ENCODE results near the gene C21orf58.
"Not testable (repeated sequence)": the region's sequence is repeated elsewhere in the genome, so short reads cannot be mapped to it uniquely, and the experiment has no call there.

The C21orf58 gene

GRCh38 chr21:46323710-46324389 lies at the start of gene C21orf58, which contains the start of gene PCNT:
TSS of gene C21orf58 (minus strand) at chr21:46323870. CDS start at chr21:46322738, 1,132 bp downstream.
TSS of gene PCNT (plus strand) at chr21:46324156. CDS start at chr21:46324229, 73 bp downstream.
- peak; percentile 93 for DNase-seq (ENCODE audit: low read depth, low spot score)

DNA sequence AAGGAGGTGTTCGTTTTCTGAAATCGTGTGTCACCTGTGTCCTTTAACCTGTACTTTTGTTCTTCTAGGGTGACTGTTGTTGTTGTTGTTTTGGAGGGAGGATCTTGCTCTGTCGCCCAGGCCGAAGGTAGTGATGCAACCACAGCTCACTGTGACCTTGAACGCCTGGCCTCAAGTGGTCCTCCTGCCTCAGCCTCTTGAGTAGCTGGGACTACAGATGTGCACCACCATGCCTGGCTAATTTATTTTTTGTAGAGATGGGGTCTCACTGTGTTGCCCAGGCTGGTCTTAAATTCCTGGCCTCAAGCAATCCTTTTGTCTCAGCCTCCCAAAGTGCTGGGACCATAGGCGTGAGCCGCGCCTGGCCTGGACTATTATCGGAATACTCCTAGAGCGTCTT lies 49.3 kb upstream of the C21orf58 start:
- not testable (repeated sequence) for DNase-seq (ENCODE audit: low read depth, low spot score)

GRCh38 chr21:46372014-46372485 lies 48.4 kb upstream of the C21orf58 start:
- DNase-seq (ENCODE audit: low read depth, low spot score): no peak

GRCh38 chr21:46371204-46372013 lies 47.7 kb upstream of the C21orf58 start:
- no peak for DNase-seq (ENCODE audit: low read depth, low spot score)

GRCh38 chr21:46369520-46370235 lies 46.0 kb upstream of the C21orf58 start:
- no peak for DNase-seq (ENCODE audit: low read depth, low spot score)

DNA sequence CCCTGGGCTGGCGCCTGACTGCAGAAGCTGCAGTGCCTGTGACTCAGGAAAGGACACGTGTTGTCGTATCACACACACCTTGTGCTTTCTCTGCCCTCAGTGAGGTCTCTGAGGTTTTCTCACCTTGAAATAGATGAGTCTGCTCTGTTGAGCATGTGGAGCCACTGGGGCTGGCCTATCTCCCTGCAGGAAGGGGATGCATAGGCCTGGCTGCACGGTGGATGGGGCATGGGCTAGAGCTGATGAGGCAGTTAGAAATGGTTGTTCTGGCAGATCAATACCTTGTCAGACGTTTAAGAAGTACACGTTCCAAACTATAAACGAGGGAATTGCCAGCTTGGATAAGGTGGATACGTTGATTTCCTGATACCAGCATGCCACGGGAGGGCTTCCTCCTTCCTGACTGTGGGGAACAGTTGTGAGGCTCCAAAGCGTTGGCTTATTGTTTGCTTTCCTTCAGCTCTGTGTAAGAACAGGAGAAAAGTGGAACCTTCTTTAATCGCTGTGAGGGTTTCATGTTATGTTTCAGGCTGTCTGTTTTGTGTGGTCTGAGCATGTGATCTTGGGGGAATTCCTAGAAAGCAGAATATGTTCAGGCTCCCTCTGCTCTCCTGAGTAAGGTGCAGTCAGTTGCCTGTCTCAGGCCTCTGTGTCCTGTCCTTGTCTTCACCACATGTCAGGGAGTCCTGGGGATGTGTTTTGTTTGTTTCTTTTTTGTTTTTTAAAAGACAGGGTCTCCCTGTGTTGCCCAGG lies 45.0 kb upstream of the C21orf58 start:
- no peak for DNase-seq (ENCODE audit: low read depth, low spot score)

- DNase-seq (ENCODE audit: low read depth, low spot score): no peak
Observed at GRCh38 chr21:46366966-46367365, 43.3 kb upstream of the C21orf58 start.

- DNase-seq (ENCODE audit: low read depth, low spot score): no peak
Observed at GRCh38 chr21:46366561-46366960, 42.9 kb upstream of the C21orf58 start.

- no peak for DNase-seq (ENCODE audit: low read depth, low spot score)
Observed at GRCh38 chr21:46366091-46366490, 42.4 kb upstream of the C21orf58 start.

DNA sequence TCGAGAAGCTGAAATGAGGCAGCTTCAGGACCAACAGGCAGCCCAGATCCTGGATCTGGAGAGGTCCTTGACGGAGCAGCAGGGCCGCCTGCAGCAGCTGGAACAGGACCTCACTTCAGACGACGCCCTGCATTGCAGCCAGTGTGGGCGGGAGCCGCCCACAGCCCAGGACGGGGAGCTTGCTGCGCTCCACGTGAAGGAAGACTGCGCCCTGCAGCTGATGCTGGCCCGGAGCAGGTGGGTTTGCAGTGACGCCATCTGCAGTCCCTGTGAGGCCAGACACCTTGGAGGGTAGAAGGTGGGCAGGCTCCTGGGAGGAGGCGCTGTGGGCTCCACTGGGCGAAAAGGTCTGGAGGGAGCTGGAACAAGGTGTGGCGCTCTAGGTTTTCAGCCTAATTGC lies 40.0 kb upstream of the C21orf58 start:
- DNase-seq (ENCODE audit: low read depth, low spot score): no peak

- no peak for DNase-seq (ENCODE audit: low read depth, low spot score)
Observed at GRCh38 chr21:46362946-46363345, 39.3 kb upstream of the C21orf58 start.

- DNase-seq (ENCODE audit: low read depth, low spot score): no peak
Observed at GRCh38 chr21:46361935-46362334, 38.3 kb upstream of the C21orf58 start.

DNA sequence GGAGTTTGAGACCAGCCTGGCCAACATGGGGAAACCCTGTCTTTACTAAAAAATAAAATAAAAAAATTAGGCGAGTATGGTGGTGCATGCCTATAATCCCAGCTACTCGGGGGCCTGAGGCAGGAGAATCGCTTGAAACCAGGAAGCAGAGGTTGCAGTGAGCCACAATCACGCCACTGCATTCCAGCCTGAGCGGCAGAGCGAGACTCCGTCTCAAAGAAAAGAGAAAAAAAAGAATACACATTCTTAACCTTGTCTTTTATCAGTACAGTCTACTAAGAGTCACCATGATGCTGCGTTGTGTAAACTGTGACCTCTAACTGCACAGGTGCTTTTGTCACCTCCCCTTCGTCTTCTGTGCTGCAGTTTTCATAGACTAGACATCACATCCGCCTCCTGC lies 37.5 kb upstream of the C21orf58 start:
- no peak for DNase-seq (ENCODE audit: low read depth, low spot score)

- no peak for DNase-seq (ENCODE audit: low read depth, low spot score)
Observed at GRCh38 chr21:46357684-46358425, 34.2 kb upstream of the C21orf58 start.

GRCh38 chr21:46357335-46357604 lies 33.6 kb upstream of the C21orf58 start:
- no peak for DNase-seq (ENCODE audit: low read depth, low spot score)

DNA sequence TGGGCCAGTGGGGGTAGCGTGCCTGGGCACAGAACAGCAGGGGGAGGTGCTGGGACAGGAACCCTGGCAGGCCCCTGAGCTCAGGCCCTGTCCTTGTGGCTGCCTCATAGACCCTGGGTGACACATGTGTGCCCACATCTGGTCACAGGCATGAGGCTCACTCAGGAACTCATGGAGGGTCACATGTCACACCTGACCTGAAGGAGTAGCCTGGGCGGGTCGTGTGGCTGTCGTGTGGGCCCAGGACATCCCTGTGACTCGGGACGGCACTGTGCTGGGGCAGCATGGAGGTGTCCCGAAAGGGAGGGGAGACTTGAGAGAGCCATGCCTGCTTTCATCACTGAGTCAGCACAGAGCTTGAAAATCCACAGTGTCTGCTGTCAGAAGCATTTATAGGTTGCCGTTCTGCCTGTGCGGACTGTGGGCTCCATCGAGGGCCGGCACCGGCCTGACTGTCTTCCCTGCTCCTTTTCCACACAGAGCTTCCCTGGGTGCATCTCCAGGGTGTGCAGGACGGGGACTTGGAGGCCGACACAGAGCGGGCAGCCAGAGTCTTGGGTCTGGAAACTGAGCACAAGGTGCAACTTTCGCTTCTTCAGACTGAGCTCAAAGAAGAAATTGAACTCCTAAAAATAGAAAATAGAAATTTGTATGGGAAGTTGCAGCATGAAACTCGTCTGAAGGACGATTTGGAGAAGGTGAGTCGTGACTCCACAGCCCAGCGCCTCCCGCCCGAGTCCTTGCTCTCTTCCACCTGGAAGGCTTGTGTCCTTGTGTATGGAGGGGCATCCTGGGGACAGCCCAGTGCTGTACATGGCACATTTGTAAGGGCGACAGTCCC lies 33.0 kb upstream of the C21orf58 start:
- DNase-seq (ENCODE audit: low read depth, low spot score): no peak

- no peak for DNase-seq (ENCODE audit: low read depth, low spot score)
Observed at GRCh38 chr21:46356005-46356338, 32.3 kb upstream of the C21orf58 start.

GRCh38 chr21:46355161-46356004 lies 31.7 kb upstream of the C21orf58 start:
- no peak for DNase-seq (ENCODE audit: low read depth, low spot score)

- DNase-seq (ENCODE audit: low read depth, low spot score): no peak
Observed at GRCh38 chr21:46354518-46354917, 30.8 kb upstream of the C21orf58 start.

Data from activated naive CD8-positive, alpha-beta T cell treated with anti-CD3 and anti-CD28 coated beads, Interleukin-2, amount 50 U/mL, for 16 hours (primary cell).